PC-3 (cell line): Measurements from ENCODE around the gene COMT. TPM values are rescaled to one million over a fixed set of nuclear protein-coding genes. Genes with fewer than 3 reads are reported as not detected.

Experiments
- ATAC-seq: fragments of 200-7000 bp; cut with Tn5 transposase; 2 replicates; pipeline ENCODE4 v1.9.1; 2020; ENCODE audit warnings: mild to moderate bottlenecking, moderate library complexity
- BruUV-seq: library from RNA; stranded (reverse); fragments of 400-500 nt; replicated peaks from 2 replicates; lab custom pipeline; 2021; lab: Mats Ljungman, UMichigan
- CTCF ChIA-PET: fragments of 300-600 bp; sonication (Branson Sonifier 250); formaldehyde crosslinking; loops from one replicate; lab custom pipeline; 2022; ENCODE audit warnings: antibody characterized with exemption; lab: Charles Lee
- POLR2A ChIA-PET: fragments of 300-600 bp; sonication (Branson Sonifier 250); formaldehyde crosslinking; loops from one replicate; lab custom pipeline; 2022; ENCODE audit warnings: antibody characterized with exemption; ENCODE audit not compliant: unreplicated experiment; lab: Charles Lee
- DNase-seq: peaks from one replicate; pipeline ENCODE4 v3.0.0-alpha.2; 2015
- H2AFZ ChIP-seq: fragments of 300-600 bp; sonication (generic); 2 replicates; pipeline ENCODE4 v1.6.0; 2016; ENCODE audit warnings: antibody characterized with exemption, low read length
- H3F3A ChIP-seq: fragments of 300-600 bp; sonication (generic); one replicate; pipeline ENCODE4 v1.6.0; 2017; ENCODE audit warnings: antibody characterized with exemption, low read length, control low read depth, mild to moderate bottlenecking; ENCODE audit not compliant: unreplicated experiment
- H3K27ac ChIP-seq: fragments of 300-600 bp; sonication (generic); 2 replicates; pipeline ENCODE4 v1.5.1; 2016; ENCODE audit warnings: mild to moderate bottlenecking, low read length
- H3K27me3 ChIP-seq: fragments of 300-600 bp; sonication (generic); 2 replicates; pipeline ENCODE4 v1.6.1; 2016; ENCODE audit warnings: low read length, mixed read lengths
- H3K36me3 ChIP-seq: fragments of 300-600 bp; sonication (generic); 2 replicates; pipeline ENCODE4 v1.6.1; 2016; ENCODE audit warnings: low read depth, mixed run types, low read length, mixed read lengths
- H3K4me1 ChIP-seq: fragments of 300-600 bp; sonication (generic); 2 replicates; pipeline ENCODE4 v1.5.1; 2016; ENCODE audit warnings: low read length; ENCODE audit not compliant: insufficient read depth
- H3K4me2 ChIP-seq: fragments of 300-600 bp; sonication (generic); 2 replicates; pipeline ENCODE4 v1.6.0; 2016; ENCODE audit warnings: low read length
- H3K4me3 ChIP-seq: fragments of 300-600 bp; sonication (generic); 2 replicates; pipeline ENCODE4 v1.5.1; 2016; ENCODE audit warnings: mild to moderate bottlenecking, low read length, mixed read lengths
- H3K79me2 ChIP-seq: fragments of 300-600 bp; sonication (generic); 2 replicates; pipeline ENCODE4 v1.6.1; 2017; ENCODE audit warnings: low read length, mixed read lengths
- H3K9ac ChIP-seq: fragments of 300-600 bp; sonication (generic); 2 replicates; pipeline ENCODE4 v1.6.0; 2016; ENCODE audit warnings: mild to moderate bottlenecking, low read length
- H3K9me2 ChIP-seq: fragments of 300-600 bp; sonication (generic); replicated peaks from 2 replicates; pipeline ENCODE4 v1.6.1; 2016; ENCODE audit warnings: mixed run types, low read length, mixed read lengths
- H3K9me3 ChIP-seq: fragments of 300-600 bp; sonication (generic); 2 replicates; pipeline ENCODE4 v1.6.1; 2016; ENCODE audit warnings: low read length, mixed read lengths
- H4K20me1 ChIP-seq: fragments of 300-600 bp; sonication (generic); 2 replicates; pipeline ENCODE4 v1.6.1; 2016; ENCODE audit warnings: low read length, mixed read lengths
- EZH2 ChIP-seq: fragments of 300-600 bp; sonication (generic); IDR thresholded peaks from one replicate; pipeline ENCODE4 v1.6.1; 2017; ENCODE audit warnings: antibody characterized with exemption, mild to moderate bottlenecking, low read length; ENCODE audit not compliant: unreplicated experiment
- EZH2phosphoT487 ChIP-seq: fragments of 300-600 bp; sonication (generic); IDR thresholded peaks from 2 replicates; pipeline ENCODE4 v1.6.1; 2018; ENCODE audit warnings: mild to moderate bottlenecking, antibody characterized with exemption, low read length, borderline replicate concordance
- intact Hi-C: fragments of 100-400 bp; cut with micrococcal nuclease; formaldehyde crosslinking; loops from 2 replicates; pipeline ENCODE4 v1.9.0; 2023
- total RNA-seq: library from RNA; depleted of rRNA; stranded (reverse); fragments of >200 nt; gene quantifications from 2 replicates; pipeline ENCODE4 v1.2.3, GENCODE V29; 2014
- TF ChIP-seq, protein P1 (sequence below): fragments of 300-600 bp; sonication (generic); conservative IDR thresholded peaks from 2 replicates; pipeline ENCODE4 v1.5.1; 2017; ENCODE audit warnings: antibody characterized with exemption, low read depth, mild to moderate bottlenecking, low read length

Gene COMT
- total RNA-seq, 1 experiment from 2014 or later, result 204 TPM

DNA sequence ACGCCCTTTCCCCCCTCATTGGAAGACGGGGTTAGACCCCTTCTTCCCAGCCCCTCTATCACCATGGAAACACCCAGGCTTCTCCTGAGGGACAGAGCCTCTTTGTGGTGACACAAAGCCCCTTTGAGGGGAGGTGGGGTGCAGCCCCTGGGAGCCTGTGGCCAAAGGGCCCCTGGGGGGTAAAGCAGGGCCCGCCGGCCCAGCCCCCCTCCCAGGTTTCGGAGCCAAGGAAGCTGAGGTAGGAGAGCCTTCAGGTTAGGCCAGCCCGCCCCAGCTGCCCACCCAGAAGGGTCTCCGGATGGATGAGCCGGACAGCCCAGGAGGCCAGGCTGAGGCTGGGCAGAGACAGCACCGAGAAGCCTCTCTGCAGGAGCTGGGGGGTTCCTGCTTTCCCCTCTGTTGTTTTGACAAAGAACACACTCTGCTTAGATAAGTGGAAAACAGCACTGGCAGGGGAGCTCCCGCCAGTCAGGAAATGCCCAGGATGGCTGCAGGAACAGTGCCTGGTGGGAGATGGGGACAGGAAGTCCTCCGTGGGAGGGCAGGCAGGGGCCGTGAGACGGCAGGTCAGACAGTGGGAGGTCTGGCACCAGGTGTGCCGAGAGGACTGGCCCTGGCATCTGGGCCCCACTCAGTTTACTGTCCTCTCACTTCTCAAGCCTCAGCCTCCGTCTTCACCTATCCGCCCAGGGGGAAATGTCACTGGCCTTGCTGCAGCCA is 56.8 kb downstream of the COMT start:
- H3K9ac ChIP-seq, result no peak overlapping the region

DNA sequence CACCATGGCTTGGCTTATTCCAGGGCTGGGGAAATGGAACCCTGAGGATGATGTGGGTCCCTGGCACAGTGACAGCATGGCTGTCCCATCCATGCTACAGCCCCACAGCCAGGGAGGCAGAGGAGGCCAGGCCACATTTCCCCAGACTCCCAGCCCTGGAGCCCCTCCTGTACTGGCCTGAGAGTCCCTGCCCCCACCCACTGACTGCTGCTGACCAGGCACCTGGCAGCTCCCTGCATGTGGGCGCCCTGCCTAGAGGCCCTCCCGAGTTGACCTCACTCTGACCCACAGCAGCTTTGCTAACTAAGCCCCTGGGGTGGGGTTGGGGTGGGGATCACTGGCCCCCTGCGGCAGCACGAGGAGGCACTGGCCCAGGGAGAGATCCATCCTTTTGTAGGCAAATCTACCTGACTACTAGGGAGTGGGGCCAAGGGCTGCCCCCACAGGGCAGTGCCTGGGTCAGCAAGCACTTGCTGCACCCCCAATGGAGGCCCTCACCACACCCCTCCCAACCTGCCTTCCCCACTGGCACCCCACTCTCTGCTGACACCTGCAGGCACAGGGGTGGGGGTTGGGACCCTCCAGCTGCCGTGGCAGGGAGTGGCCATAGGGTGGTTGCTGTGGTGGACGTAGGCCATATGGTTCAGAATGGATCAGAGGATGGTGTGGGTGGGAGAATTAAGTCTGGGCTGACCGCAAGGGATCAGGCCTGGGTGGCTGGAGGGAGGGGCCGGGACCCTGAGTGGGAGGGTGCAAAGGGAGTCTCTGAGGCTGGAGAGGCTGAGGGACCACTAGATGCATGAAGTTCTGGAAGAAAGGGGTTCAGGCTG is 57.6 kb downstream of the COMT start:
- Histone ChIP-seq H3K4me2 (no peak overlapping the region), H3K9ac (no peak overlapping the region), H3K9me3 (peaks cover 6% of the 10 kb centered on the region; the same call in 1 of the 2 replicates), H4K20me1 (no peaks in the 10 kb centered on the region), H3F3A (no peaks in the 10 kb centered on the region), H3K9me2 (no peaks in the 10 kb centered on the region), H3K79me2 (no peaks in the 10 kb centered on the region), H3K4me1 (no peaks in the 10 kb centered on the region), H2AFZ (no peak overlapping the region), H3K27ac (no peak overlapping the region), H3K36me3 (0 out of 2 replicates have a peak, but pooled peaks cover 3% of the 10 kb centered on the region), H3K4me3 (no peak overlapping the region), H3K27me3 (no peaks in the 10 kb centered on the region)
- BruUV-seq, result no TSS peak
- ChIA-PET POLR2A (no interaction called here), CTCF (no interaction called here)
- ATAC-seq, result no peak
- no peak for DNase-seq
- intact Hi-C loops, result no loop called here
- TF ChIP-seq EZH2, result no peak
- TF ChIP-seq, protein P1, sequence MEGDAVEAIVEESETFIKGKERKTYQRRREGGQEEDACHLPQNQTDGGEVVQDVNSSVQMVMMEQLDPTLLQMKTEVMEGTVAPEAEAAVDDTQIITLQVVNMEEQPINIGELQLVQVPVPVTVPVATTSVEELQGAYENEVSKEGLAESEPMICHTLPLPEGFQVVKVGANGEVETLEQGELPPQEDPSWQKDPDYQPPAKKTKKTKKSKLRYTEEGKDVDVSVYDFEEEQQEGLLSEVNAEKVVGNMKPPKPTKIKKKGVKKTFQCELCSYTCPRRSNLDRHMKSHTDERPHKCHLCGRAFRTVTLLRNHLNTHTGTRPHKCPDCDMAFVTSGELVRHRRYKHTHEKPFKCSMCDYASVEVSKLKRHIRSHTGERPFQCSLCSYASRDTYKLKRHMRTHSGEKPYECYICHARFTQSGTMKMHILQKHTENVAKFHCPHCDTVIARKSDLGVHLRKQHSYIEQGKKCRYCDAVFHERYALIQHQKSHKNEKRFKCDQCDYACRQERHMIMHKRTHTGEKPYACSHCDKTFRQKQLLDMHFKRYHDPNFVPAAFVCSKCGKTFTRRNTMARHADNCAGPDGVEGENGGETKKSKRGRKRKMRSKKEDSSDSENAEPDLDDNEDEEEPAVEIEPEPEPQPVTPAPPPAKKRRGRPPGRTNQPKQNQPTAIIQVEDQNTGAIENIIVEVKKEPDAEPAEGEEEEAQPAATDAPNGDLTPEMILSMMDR, result no peak
- no peak for TF ChIP-seq EZH2phosphoT487

More for the DNA sequence above, 56.8 kb downstream of the COMT start:
- Histone ChIP-seq H3K9me3 (peaks cover 2% of the 10 kb centered on the region; the same call in 1 of the 2 replicates), H3K4me1 (no peaks in the 10 kb centered on the region), H4K20me1 (no peaks in the 10 kb centered on the region), H2AFZ (no peak overlapping the region), H3K36me3 (0 out of 2 replicates have a peak, but pooled peaks cover 2% of the 10 kb centered on the region), H3K4me2 (no peak overlapping the region), H3F3A (no peaks in the 10 kb centered on the region), H3K4me3 (no peak overlapping the region), H3K79me2 (no peaks in the 10 kb centered on the region), H3K27ac (no peak overlapping the region), H3K27me3 (no peaks in the 10 kb centered on the region), H3K9me2 (no peaks in the 10 kb centered on the region)
- no peak for DNase-seq
- intact Hi-C loops, result no loop called here
- no peak for ATAC-seq
- no TSS peak for BruUV-seq
- CTCF ChIA-PET, result no interaction called here
- TF ChIP-seq, protein P1, result no peak
- TF ChIP-seq EZH2phosphoT487 (no peak), EZH2 (no peak)
- POLR2A ChIA-PET, result no interaction called here
